GM12874 (cell line): ENCODE measurements around the gene SGCA.

Experiments
- TF ChIP-seq, protein P1 (sequence below): IDR thresholded peaks from 2 replicates; pipeline ENCODE4 v1.5.1; 2011; ENCODE audit warnings: low read depth, mild to moderate bottlenecking, control low read depth, low read length, moderate library complexity; ENCODE audit not compliant: insufficient read depth

The SGCA gene

DNA sequence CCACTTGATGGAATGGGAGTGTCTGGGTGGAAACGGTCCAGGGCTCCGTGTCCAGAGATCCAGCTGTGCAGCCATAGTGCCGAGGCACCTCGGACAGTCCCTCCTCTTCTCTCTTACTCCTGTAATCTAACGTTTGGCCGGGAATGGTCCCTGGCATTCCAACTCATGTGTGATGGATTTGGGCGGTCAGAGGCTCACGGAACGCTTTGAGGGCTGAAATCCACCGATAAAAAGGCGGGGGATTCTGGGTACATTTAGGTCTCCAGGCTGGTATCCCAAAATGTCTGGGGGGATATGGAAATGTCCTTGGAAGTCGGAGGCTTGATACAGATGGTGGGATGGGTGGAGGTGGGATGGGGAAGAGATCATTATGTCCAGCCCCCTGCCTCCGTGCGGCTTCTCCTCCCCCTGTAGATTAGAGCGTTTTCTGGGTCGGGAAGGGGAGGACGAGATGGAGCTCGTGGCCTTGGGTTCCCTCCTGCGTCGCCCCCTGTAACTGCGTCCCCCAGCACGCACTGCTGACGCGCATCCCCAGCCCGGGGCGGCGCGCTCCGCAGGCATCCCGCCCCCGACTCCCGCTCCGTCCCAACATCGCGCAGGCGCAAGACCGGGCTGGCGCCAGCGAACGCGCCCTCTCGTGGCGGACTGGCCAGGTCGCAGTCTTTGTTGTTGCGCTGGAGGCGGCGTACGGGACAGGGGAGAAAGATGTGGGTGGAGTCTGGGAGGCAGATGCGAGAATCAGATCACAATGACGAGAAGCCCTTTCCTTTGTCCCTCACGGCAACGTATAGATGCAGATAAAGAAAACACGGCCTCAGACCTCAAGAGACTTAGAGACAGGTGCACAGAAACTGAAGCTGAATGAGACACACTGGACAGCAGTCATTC is 4.5 kb upstream of the SGCA start:
- TF ChIP-seq, protein P1, sequence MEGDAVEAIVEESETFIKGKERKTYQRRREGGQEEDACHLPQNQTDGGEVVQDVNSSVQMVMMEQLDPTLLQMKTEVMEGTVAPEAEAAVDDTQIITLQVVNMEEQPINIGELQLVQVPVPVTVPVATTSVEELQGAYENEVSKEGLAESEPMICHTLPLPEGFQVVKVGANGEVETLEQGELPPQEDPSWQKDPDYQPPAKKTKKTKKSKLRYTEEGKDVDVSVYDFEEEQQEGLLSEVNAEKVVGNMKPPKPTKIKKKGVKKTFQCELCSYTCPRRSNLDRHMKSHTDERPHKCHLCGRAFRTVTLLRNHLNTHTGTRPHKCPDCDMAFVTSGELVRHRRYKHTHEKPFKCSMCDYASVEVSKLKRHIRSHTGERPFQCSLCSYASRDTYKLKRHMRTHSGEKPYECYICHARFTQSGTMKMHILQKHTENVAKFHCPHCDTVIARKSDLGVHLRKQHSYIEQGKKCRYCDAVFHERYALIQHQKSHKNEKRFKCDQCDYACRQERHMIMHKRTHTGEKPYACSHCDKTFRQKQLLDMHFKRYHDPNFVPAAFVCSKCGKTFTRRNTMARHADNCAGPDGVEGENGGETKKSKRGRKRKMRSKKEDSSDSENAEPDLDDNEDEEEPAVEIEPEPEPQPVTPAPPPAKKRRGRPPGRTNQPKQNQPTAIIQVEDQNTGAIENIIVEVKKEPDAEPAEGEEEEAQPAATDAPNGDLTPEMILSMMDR: peak; percentile 96

DNA sequence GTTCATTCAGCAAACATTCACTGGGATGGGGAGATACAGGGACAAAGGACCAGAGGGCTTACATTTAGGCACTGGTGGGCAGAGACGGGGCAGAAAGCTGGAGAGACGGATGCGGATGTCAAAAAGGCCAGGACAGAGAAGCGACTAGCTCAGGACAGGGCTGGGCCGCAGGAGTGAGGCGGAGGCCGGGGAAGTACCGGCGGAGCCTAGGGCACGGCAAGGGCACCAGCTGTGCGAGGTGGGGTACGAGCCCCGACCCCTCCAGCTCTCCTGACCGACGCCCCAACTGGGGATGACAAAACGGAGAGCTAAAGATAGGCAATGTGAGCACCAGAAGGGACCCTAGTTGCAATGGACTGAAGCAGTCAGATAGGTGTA is 3.9 kb upstream of the SGCA start:
- TF ChIP-seq, protein P1: no peak

DNA sequence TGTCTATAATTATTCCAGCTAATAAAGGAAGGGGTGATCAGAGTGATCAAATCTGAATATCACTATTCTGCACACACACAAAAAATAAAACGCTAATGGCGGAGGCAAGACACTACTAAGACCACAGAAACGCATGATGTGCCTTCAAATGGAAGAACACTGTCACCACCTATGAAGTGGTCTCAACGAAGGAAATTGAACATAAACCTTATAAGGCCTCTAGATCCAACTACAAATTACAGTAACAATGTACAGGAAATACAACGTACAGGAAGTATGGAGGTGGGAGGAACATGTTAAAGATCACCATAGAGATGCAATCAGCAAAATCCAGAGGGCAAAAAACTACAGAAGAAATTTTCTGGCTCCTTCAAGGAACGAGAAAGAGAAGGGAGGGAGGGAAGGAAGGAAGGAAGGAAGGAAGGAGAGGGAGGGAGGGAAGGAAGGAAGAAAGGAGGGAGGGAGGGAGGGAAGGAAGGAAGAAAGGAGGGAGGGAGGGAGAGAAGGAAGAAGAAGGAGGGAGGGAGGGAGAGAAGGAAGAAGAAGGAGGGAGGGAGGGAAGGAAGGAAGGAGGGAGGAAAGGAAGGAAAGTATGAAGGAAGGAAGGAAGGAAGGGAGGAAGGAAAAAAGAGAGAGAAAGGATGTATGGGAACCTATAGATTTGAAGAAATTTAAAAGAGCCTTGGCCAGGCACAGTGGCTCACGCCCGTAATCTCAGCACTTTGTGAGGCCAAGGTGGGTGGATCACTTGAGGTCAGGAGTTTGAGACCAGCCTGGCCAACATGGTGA is 3.1 kb upstream of the SGCA start:
- TF ChIP-seq, protein P1: no peak

DNA sequence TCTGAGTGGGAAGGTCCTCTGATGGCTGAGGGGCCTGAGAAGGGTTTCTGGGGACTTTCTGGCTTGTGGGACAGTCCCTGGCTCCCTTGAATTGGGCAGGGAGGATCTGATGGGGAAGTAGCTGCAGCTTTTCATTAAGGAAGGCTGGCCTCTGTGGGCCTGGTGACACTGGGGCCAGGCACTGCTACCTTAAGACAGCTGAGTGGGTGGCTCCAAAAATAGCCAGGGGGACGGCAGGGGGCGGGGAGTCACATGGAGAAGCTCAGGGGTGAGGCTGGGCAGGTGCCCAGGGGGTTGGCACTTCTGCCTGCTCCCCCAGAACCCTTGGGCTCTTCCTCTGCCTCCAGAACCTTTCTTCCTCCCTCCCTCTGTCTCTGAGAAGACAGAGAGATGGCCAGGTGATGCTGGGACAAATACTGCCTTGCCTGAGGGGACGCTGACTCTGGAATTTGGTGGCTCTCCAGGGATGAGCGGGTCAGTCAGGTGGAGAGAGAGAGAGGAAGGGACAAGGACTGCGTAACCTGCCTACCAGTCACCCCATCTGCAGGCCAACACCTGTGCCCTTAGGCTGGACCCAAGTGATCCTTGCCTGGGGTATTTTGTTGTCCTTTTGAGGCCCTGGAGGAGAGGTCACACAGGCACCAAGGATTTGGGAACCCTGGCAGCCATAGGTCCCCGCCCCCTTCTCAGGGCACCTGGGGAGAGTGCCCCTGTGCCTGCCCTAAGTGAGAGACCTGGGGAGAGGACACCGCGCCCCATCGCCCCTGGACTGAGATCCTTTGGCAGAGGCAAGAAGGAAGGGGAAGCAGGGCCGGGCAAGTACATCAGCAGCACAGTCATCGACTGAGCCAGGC is 1.7 kb upstream of the SGCA start:
- TF ChIP-seq, protein P1: no peak

DNA sequence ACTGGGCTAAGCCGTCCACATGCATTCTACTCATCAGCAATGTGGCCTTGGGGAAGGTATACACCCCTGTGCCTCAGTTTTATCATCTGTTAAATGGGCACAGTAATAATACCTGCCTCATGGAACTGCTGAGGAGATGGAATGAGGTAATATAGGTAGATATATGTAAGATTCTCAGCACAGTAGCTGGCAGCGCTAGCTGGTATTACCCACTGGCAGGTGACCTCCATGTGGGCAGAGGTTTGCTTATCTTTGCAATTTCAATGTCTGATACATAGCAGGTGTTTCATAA is 1.2 kb upstream of the SGCA start:
- TF ChIP-seq, protein P1: no peak

DNA sequence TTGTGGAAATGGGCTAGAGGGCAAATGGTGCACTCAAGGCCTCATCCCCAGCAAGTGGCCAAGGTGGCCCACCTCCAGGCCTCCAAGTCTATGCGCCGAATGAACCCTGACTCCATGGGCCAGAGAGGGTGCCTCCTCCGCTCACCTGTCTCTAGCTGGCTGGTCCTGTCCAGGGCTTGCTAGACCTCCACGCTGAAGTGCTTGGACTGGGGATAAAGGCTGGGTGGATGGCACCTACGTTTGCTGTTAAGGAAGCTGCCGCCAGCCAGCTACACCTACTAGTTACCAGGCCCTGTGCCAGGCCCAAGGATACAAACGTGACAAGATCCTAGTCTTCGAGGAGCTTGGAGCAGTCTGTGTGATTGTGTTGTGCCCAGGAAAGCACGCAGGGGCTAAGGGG is 739 bp upstream of the SGCA start:
- TF ChIP-seq, protein P1: no peak

DNA sequence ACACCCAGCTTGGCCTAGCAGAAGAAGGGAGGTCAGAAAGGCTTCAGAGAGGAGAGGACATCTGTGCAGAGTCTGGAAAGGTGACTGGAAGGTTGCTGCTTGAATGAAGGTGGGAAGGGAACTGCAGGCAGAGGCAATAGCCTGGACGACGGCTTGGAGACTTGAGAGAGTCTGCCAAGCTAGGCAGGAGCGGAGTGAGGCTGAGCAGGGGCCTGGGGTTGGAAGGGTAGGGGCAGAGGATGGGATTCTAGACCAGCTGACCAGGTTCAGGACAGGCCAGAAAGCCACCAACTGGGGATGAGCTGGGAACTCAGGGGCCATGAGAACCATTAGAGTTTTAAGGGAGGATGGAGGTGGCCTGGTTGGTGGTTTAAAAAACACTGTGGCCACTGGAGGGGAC is 339 bp upstream of the SGCA start:
- TF ChIP-seq, protein P1: no peak
